ENCODE results near the gene FOCAD.

Gene FOCAD

DNA sequence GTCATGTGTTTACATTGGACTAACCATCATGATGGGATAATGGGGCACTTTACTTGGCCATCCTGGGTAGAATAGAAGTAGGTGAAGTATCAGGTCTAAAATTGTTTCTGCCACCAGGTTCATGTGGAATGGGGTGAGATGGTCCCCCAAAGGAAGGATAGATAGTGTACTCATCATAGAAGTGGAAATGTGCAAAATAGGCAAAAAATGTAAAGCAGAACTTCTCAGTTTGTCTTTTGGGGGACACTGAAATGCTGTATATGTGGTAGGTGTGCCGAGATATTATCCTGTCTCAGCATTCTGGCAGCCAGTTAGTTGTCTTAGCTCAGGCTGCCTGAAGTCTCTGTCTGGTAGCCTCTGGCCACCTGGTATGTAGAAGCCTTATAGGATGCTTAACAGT lies 107.6 kb downstream of the FOCAD start:
- DNase-seq: no peak

DNA sequence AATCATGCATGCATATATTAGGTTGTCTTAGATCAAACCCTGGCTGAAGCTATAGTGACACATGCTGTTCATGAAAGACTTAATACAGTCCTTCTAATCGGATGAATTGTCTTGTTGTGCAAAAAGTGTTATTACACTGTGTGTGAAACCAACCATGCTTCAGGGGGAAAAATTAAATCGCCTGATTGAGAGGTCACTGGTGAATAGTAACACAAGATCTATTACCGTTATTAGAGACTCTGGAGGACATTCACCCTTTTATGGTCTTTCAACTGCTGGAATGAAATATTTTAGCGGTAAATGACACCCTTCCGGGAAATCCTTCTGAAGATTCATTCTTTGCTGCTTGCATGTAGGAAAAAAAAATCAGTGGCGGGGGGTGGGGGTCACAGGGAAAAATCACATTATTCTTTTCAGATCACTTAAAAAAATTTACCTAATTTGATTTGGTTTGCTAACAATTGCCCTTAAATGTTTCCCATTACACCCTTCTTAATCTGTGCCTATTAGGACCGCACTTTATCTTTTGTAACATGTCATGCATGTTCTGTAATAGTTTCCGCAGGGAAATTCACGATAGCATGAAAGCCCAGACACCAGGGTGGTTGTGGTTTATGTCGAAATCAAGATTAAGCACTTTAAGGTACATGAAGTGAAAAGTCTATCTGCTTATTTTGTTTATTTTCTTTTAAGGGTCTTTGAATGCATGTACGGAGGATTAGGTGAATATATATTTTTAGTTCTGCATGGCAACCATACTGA lies 120.6 kb downstream of the FOCAD start:
- DNase-seq: no peak

DNA sequence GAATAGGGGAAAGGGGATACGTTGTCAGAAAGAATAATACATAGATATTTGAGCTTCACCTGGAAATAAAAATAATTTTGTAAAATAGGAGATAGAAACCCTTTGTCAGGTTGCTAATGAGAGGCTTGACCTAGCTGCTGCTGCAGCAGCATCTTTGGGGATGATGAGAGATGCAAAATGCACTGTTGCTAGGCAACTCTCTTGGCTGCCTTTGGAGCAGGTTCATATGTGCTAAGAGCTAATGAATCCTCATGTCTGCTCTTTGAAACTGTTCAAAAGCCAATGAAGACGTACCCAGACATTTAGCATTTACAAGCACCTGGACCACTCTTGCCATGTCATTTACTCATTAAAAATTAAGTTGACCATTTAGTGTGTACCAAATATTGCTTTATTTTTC lies 121.7 kb downstream of the FOCAD start:
- no peak for DNase-seq

DNA sequence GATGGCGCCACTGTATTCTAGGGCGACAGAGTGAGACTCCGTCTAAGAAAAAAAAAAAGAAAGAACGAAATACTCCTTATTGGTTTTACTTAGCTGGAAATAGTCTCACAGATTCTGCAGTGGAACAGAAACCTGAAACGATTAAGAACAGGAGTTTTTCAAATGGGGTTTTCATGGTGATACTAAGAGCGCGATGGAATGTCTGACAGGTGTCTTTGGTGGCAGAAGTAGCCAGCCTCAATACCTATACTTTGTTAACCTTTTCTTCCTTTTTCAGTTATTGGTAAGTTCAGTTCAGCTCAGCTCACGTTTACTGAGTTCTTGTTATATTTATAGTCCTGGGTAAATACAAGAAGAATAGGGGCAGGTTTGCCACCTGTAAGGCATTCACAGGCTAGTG lies 123.9 kb downstream of the FOCAD start:
- DNase-seq: no peak

DNA sequence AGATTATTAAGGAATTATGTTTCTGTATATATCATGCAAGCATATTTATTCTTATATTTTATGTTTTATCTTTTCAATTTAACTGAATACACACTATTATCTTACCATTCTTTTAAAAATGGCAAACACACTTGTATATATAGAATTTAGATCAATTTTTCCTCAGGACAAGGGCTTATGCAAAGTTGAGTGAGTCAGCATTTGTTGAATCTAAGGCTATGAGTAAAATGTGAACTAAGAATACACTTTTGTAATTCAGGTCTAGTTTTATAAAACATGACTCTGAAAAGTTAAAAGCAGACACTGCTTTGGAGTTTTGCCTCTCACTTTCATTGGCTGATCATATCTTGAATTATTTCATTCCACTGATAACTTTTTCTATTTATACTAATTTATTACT lies 127.8 kb downstream of the FOCAD start:
- DNase-seq: no peak

DNA sequence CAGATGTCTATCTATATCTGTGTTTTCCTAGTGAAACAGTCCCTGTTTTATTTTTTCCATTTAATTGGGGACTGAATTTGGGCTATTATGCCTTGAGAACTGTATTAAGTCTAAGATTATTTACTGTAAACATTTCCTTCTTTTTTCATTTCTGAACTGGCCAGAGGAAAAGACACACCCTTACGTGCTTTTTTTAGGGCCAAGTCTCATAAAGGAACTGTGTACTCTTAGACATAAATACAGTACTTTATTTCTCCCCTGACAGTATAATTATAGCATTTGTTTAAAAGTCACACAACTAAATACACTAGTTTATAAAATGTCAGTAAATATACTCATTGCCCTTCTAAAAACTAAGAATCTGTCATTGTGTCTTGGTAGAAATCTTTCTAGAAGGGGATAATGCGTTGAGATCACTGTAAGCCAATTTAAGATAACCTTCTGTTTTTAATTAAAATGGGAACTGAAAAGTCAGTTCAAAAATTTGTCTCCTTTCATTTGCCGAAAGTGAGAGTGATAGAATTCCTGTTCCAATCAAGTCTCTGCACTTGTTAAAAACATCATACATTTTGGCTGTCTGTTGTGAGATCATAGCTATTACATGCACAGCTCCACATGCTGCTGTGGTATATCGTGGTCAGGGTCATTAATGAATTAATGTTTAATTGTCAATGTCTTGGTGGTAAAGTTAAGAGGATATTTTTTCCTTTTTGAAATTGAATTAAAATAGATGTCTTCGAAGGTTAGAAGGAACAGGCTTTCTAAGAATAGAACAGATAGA lies 132.1 kb downstream of the FOCAD start:
- DNase-seq: no peak

DNA sequence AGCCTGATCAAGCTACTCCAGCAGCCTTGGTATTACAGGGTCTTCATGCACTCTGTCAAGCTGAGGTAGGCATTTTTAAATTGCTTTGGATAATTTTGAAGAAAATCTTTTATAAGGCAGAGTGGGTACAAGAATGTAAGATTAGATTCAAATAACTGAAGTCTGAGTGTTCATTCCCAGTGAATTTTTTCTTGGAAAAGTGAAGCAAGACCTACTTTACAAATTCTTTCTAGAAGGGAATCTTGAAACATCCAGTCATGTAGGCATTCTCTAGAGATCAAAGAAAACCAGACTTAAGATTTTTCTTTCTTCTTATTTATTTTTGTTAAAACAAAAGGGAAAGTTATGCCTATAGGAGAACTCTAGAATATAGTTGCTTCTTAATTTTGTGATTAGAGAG lies 139.0 kb downstream of the FOCAD start:
- no peak for DNase-seq

DNA sequence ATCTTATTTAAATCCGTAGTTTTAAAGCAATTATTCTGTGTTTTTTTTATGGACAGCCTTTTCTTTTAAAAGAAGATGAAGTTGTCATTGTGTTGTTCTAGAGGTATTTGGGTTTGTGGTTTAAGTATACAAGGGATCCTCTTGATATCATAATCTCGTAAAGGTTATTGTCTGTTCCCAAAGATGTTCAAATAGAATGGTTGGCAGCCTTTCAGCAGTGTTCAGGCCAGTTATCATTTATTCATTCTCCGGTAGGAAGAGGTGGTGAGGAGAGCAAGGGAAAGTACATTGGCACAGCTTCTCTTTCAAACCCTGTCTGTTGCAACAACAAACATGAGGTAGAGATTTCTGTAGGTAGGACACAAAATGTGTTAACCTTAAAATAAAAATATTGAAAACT lies 147.0 kb downstream of the FOCAD start:
- no peak for DNase-seq

DNA sequence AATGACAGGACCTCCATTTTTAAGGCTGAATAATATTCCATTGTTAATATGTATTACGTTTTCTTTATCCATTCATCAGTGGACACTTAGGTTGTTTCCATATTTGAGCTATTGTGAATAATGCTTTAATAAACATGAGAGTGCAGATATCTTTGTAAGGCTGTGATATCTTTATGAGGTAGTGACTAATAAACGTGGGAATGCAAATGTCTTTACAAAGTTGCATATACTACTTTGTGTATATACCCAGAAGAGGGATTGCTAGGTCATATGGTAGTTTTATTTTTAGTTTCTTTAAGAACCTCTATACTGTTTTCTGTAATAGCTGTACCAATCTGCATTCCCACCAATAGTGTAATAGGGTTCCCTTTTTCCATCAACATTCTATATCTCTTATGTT lies 148.7 kb downstream of the FOCAD start:
- DNase-seq: no peak

DNA sequence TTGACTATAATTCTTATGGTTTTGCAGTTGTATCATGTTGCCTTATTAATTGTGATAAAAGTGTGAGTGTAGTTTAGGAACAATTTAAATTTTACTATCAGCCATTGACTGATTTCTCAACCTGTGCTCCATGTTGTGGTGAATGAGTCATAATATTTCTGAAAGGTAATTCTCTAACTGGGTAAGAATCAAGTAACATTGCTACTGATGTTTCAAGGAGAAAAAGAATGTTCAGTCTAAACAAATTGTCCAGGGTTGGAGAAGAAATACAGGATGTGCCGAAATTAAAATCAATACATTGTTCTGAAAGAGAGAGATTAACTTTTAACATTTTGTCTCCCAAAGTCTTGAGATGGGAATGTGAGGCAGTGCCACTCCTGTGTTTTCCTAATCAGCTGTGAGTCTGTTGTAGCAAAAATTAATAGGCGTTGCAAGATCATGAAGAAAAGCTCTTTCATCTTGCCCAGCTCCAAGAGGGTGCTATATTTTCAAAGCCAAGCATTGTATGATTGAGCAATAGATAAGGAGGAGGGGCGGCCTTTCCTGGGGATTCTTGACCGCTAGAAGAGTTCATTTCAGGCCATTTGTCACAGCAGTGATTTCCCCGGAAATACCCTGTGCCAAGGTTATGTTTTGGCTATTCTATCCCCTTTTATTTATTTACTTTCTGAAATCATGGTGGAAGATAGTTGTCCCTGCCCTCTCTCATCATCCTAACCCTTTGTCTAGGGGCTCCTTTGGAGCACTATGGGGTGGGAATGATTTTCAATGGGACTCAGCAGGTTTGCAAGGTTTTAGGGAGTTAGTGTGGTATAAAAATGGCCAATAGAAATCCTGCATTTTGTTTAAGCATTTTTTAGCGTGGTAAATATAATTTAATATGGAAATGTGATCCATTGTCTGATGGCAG lies 151.6 kb downstream of the FOCAD start:
- DNase-seq: no peak

DNA sequence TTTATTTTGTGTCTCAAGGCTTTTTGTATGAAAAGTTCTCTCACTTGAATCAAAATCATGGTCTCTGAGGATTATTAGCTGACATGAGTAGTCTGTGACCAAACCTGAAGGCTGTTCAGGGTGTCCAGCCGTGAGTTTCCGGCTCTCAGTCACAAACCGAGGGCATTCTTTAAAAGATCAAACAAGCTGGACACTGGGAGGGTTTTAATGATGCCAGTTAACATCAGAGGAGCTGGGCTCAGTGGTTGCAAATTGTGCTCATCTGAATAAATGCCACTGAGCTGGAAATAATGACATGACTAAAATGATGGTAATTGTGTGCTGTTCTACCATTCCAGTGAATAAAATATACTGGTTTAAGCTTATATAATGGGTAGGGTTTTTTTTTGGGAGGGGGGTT lies 153.1 kb downstream of the FOCAD start:
- no peak for DNase-seq

DNA sequence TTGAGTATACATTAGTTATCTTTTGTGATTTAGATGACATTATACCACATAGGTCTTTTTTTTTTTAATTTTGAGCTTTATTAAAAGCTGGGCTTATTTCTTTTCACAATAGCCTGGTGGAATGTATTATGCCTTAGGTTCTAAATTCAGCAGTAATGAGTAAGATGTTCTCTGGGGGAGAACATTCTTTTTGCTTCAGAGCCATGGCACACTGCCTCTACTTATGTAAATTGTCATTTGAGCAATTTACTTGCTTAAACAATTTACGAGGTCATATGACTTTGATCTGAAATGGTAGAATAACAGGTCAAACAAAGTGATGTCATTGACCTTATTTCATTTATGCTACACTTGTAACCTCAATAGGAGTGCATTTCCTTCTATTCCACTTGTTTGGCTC lies 154.2 kb downstream of the FOCAD start:
- DNase-seq: no peak

DNA sequence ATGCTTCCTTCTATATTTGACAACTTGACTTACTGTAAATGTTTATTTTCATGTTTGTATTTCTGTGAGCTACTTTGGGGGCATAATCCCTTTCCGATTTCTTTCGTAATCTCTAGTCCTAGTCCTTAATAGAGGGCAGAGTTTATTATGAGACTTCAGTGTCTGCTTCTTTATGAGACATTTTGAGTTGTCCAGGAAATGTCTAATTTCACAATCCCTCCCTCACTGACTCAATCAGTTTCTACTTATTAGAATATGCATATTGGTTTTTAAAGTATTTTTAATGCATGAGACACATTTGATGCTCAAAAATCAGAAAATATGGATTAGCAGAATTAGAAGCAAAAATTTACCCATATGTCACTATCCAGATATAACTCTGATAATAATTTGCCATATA lies 160.9 kb downstream of the FOCAD start:
- DNase-seq: no peak

DNA sequence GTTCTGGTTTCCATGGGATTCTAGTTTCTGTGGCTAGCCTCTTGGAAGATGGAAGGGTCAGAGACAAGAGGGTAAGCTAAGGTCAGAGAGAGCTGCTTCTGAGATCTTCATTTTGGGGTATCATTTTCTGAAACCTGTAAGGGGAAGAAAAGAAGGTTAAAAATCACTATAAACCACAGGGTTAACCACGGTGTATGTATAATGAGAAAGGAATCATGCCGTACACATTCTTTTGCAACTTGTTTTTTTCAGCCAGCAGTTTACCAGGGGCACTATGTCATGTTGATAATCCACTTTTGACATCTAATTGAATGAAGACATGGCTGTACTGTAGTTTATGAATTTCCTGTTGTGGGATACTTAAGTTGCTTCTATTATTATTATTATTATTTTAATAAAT lies 164.4 kb downstream of the FOCAD start:
- no peak for DNase-seq

DNA sequence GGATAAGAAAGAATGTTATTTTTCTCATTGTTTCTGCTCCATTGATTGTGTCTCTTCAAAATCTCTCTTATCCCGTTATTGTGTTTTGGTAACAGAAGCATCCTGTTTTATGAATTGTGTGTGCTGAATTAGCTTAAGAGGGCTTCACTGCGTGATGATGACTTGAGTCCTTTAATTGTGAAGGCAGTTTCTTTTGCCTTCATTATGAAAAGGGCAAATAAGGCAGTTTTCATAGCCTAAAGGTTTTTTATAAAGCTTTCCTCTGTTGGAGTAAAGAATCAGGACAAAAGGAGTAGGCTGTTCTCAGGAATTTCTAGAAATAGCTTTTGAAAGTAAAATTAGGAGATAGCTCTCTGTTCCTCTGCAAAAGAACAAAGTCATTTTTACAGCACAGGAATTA lies 169.8 kb downstream of the FOCAD start:
- no peak for DNase-seq

DNA sequence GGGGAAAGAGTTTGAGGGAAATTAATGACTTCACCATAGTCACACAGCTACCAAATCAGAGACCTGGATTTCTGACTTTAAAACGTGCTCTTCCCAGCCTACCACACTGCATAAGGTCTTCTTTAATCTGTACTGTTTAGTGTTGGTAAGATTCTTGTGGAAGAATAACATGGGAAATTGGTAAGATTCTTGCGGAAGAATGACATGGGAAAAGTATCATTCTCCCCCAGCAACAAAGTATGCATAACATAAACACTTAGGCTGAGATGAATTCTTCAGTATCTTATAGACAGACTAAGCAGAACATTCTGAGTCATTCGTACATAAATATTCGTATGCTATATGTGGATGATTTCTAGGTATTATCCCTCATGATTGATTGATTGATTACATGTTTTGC lies 170.4 kb downstream of the FOCAD start:
- no peak for DNase-seq

DNA sequence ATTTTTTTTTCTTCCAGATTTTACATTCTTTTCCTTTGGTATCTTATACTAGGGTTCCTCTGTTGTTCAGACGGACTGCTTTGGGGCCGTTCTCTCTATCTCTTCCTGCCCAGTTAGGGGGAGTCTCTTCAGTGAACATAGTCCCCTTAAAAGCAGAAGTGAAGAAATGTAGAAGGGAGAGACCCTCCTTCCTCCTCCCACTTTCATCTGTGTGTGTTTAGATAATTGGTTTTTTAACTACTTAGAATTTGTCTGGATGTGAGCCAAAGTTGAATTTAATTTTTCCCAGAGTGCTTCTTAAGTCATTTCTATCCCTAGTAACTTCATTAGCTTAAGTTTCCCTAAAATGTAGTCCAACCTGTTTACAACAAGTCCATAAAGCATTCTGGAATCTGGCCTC lies 179.9 kb downstream of the FOCAD start:
- DNase-seq: no peak

DNA sequence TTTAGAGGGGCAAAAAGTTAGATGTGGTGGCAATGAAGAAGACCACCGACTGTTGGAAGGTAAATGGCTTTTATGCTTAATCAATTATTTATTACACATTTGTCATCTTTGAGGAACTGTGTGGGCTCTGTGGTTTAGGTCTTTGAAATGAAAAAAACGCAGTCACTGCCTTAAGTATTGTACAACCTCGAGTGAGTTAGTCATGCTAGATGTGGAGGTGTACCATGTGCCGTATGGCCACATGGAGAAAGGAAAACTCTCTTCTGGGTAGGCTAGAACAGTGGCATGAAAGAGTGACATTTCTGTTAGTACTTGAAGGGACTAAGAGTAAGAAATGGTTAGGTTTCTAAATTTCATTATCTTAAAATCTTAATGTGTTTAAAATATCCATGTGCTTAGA lies 181.3 kb downstream of the FOCAD start:
- no peak for DNase-seq

DNA sequence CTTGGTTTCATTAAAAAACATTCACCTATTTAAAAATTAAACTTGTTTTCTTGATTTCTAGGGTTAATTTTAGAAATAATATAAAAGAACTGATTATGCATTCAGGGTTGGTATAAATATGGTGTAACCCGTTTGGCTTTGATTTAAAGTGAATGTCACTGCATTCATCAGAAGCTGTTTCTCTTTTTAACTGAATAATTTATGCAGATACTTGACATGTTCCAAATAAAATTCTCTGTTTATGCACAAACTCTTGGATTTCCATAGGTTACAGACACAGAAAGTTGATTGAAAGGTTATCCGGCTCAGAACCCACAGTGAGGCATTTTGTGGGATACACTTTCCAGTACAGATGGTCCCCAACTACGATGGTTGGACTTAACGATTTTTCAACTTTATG lies 186.1 kb downstream of the FOCAD start:
- DNase-seq: no peak

DNA sequence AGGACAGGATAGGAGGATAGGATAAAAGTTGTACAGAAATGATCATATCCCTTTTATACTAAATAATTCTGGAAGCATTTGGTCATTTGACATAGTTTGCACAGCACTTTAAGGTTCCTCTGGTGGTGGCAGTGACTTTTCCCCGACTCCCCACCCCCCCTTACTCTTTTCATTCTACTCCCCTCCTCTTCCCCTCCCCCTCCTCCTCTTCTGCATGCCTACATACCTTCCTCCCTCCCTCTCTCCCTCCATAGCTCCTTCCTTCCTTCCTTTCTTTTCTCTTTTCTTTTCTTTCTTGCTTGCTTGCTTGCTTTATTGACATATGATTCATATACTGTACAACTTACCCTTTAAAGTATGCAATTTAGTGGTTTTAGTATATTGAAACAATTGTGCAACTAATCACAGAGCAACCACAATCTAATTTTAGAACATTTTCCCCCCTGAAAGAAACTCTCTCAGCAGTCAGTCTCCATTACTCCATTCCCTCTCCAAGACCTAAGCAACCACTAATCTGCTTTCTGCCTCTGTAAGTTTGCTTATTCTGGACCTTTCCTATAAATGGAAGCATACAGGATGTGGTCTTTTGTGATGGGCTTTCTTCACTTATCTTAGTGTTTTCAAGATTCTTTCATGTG lies 188.4 kb downstream of the FOCAD start:
- no peak for DNase-seq

DNA sequence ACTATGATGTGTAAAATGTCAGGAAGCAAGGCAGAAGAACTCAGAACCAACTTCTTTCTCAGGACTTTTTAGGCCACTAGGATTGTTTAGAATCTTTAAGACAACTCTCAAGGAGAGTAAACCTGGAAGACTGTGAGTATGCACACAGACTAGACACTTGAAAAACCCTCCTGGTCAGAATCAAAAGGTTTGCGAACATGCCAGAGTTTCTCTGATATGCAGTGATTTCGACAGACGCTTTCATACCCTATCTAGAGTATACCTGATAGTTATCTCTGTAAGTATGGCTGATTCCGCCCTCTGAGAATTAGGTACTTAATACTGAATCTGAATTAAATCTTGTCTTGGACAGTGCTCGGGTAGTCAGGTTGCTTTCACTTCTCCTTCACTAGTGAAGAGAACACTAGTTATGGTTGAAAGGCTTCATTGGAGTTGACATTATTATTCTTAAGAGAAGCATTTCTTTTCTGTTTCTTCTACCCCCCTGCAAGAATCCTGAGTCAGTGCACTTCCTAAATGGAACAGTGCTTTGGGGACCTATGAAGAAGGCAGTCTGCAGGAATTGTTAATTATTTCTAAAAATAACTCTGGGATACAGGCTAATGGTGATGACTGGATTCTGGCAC lies 189.3 kb downstream of the FOCAD start:
- no peak for DNase-seq

DNA sequence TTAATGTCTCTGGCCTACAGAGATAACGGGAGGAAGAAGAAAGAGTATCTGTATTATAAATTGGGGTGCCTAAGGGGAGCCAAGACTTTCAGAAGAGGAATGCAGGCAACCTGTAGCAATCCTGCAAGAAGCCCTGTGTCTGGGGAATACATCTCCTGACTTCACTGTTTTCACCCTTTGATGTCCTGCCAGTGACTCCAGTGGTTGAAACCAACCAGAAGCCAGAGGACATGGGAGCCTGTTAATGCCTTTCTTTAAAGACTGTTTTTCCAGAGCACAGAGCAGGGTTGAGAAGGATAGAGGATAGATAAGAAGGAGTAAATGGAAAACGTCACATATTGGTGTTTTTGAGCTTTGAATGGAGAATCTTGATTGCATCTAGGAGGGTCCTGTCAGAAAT lies 196.2 kb downstream of the FOCAD start:
- DNase-seq: no peak

DNA sequence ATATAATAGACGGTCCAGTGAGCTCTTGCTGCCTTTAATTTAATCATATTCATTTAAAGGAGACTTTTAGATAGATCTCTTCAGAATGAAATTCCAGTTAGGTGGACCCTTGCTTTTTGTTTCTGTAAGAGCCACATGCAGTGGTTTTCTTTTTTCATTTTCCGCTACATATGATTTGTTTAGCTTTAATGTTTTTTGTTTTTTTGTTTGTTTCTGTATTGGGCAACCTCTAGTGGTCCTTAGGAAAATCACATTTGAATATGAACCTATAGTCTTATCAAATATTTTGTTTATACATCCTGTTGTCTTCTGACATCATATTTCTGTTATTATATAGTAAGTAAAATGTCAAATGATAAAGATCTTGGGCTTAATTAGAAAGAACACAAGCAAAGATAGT lies 196.6 kb downstream of the FOCAD start:
- no peak for DNase-seq

All from T-helper 9 cell (primary cell).